CD14-positive monocyte (primary cell): ENCODE results near the gene CPT1A. TPM values are rescaled to one million over a fixed set of nuclear protein-coding genes. Genes with fewer than 3 reads are reported as not detected.

ENCODE experiments used
- DNase-seq, 3 donors: peaks; one replicate each; pipeline ENCODE4 v3.0.0-alpha.2; 2011 to 2022
- H2AFZ ChIP-seq: 2 replicates; pipeline ENCODE4 v1.6.0; 2012; ENCODE audit warnings: mild to moderate bottlenecking, low read depth, low read length, inconsistent platforms; ENCODE audit not compliant: insufficient read depth, poor library complexity, severe bottlenecking
- H3K27ac ChIP-seq, 2 donors: 1 replicate in 1 of 2; 2 replicates in 1 of 2; pipeline ENCODE4 v1.5.1; 2012 to 2013; ENCODE audit warnings: low read length in 2 of 2, control low read depth in 1 of 2, inconsistent platforms in 1 of 2, low read depth in 1 of 2, mild to moderate bottlenecking in 1 of 2
- H3K27me3 ChIP-seq, 2 donors: one replicate each; pipeline versions ENCODE4 v1.6.0 to v1.6.1; 2011 to 2013; ENCODE audit warnings: low read length in 2 of 2; ENCODE audit not compliant: control insufficient read depth in 2 of 2, insufficient read depth in 2 of 2
- H3K36me3 ChIP-seq, 2 donors: replicated peaks in 1 of 2; 1 replicate in 1 of 2; 2 replicates in 1 of 2; pipeline versions ENCODE4 v1.5.1 to v1.6.1; 2012 to 2013; ENCODE audit warnings: low read length in 2 of 2, control low read depth in 1 of 2, inconsistent platforms in 1 of 2, mild to moderate bottlenecking in 1 of 2; ENCODE audit not compliant: insufficient read depth in 2 of 2, control insufficient read depth in 1 of 2
- H3K4me1 ChIP-seq, 2 donors: 1 replicate in 1 of 2; 2 replicates in 1 of 2; pipeline versions ENCODE4 v1.5.1 to v1.6.1; 2012 to 2013; ENCODE audit warnings: low read length in 2 of 2, control low read depth in 1 of 2, inconsistent platforms in 1 of 2, mild to moderate bottlenecking in 1 of 2, moderate library complexity in 1 of 2; ENCODE audit not compliant: insufficient read depth in 2 of 2, control insufficient read depth in 1 of 2
- H3K4me2 ChIP-seq: replicated peaks from 2 replicates; pipeline ENCODE3; 2012; ENCODE audit warnings: low read length, moderate library complexity, mild to moderate bottlenecking; ENCODE audit not compliant: poor library complexity, severe bottlenecking; ENCODE audit errors: extremely low read depth
- H3K4me3 ChIP-seq, 3 experiments: fragments of 200-600 bp in 1 of 3; sonication (generic) in 1 of 3; replicated peaks in 1 of 3; 1 replicate in 2 of 3; 2 replicates in 1 of 3; pipeline ENCODE4 v1.5.1; 2011 to 2013; ENCODE audit warnings: low read length in 3 of 3, mild to moderate bottlenecking in 3 of 3, control low read depth in 2 of 3, low read depth in 2 of 3, inconsistent platforms in 1 of 3, moderate library complexity in 1 of 3
- H3K79me2 ChIP-seq: 2 replicates; pipeline ENCODE4 v1.6.0; 2012; ENCODE audit warnings: mild to moderate bottlenecking, control low read depth, inconsistent platforms, low read length, moderate library complexity; ENCODE audit not compliant: insufficient read depth
- H3K9ac ChIP-seq: 2 replicates; pipeline ENCODE4 v1.6.0; 2017; ENCODE audit warnings: low read length, mild to moderate bottlenecking; ENCODE audit not compliant: insufficient read depth, poor library complexity, severe bottlenecking
- H3K9me3 ChIP-seq, 2 donors: replicated peaks in 1 of 2; 1 replicate in 1 of 2; 2 replicates in 1 of 2; pipeline versions ENCODE4 v1.5.1 to v1.6.1; 2012 to 2013; ENCODE audit warnings: low read length in 2 of 2, control low read depth in 1 of 2; ENCODE audit not compliant: control insufficient read depth in 1 of 2, insufficient read depth in 1 of 2
- H4K20me1 ChIP-seq: 2 replicates; pipeline ENCODE4 v1.6.0; 2012; ENCODE audit warnings: mild to moderate bottlenecking, low read length, control low read depth, moderate library complexity; ENCODE audit not compliant: insufficient read depth
- H3K27ac Mint-ChIP-seq, 7 donors: one replicate each; pipeline ENCODE4 v1.8.0; 2020; ENCODE audit warnings: mild to moderate bottlenecking in 7 of 7, mixed read lengths in 7 of 7, moderate library complexity in 6 of 7, inconsistent platforms in 2 of 7
- H3K27me3 Mint-ChIP-seq, 3 donors: one replicate each; pipeline ENCODE4 v1.8.0; 2021 to 2022; ENCODE audit warnings: low read depth in 3 of 3, mild to moderate bottlenecking in 3 of 3, mixed read lengths in 3 of 3, moderate library complexity in 3 of 3, inconsistent platforms in 1 of 3
- H3K36me3 Mint-ChIP-seq, 2 donors: one replicate each; pipeline ENCODE4 v1.8.0; 2020; ENCODE audit warnings: mixed read lengths in 2 of 2, inconsistent platforms in 1 of 2, mild to moderate bottlenecking in 1 of 2
- H3K4me1 Mint-ChIP-seq: one replicate; pipeline ENCODE4 v1.8.0; 2020; ENCODE audit warnings: mild to moderate bottlenecking, mixed read lengths
- H3K4me3 Mint-ChIP-seq, 2 donors: one replicate each; pipeline ENCODE4 v1.8.0; 2020; ENCODE audit warnings: mild to moderate bottlenecking in 2 of 2, mixed read lengths in 2 of 2, moderate library complexity in 1 of 2
- H3K9me3 Mint-ChIP-seq, 7 donors: one replicate each; pipeline ENCODE4 v1.8.0; 2020 to 2022; ENCODE audit warnings: mixed read lengths in 7 of 7, mild to moderate bottlenecking in 6 of 7, moderate library complexity in 6 of 7, inconsistent platforms in 2 of 7
- WGBS: methylation state at CpG from one replicate; pipeline ENCODE4 v1.1.5; 2013; ENCODE audit warnings: missing lambda C conversion rate; ENCODE audit not compliant: insufficient coverage; 5-methylcytosine and 5-hydroxymethylcytosine counted together
- intact Hi-C, 2 donors: fragments of 100-400 bp; cut with micrococcal nuclease; formaldehyde crosslinking; loops; one replicate each; pipeline versions ENCODE4 v1.15.0 to v1.15.1; 2023
- polyA plus RNA-seq, 3 donors: library from polyadenylated mRNA; depleted of rRNA in 1 of 3; unstranded in 2 of 3; stranded (reverse) in 1 of 3; fragments of 300-500 nt in 2 of 3; fragments of >200 nt in 1 of 3; fragmentation: Illumina TruSeq in 2 of 3; gene quantifications; 1 replicate in 2 of 3; 2 replicates in 1 of 3; pipeline ENCODE4 v1.2.3, GENCODE V29; 2012 to 2021
- TF ChIP-seq, protein P1 (sequence below): fragments of 200-600 bp; IDR thresholded peaks from one replicate; pipeline ENCODE4 v1.8.0; 2022; ENCODE audit warnings: antibody characterized with exemption, mild to moderate bottlenecking

The CPT1A gene
- polyA plus RNA-seq, 3 donors: 5.6 to 42.5 (median 7.0) TPM

- H3K9me3 Mint-ChIP-seq: peaks cover 0 to 2% (median 0%) of the 10 kb centered on the region in 7 donors
- Histone ChIP-seq H3K36me3 (peaks cover 82 to 97% of the 10 kb centered on the region in 2 donors), H3K4me3 (no peak overlapping the region), H3K9me3 (no peaks in the 10 kb centered on the region), H3K9ac (no peak overlapping the region), H3K4me1 (no peaks in the 10 kb centered on the region), H3K4me2 (no peak overlapping the region), H3K27ac (no peak overlapping the region), H4K20me1 (peaks cover 43% of the 10 kb centered on the region), H2AFZ (no peak overlapping the region), H3K27me3 (no peaks in the 10 kb centered on the region), H3K79me2 (peaks cover 21% of the 10 kb centered on the region)
- peaks cover 0 to 3% (median 0%) of the 10 kb centered on the region in 3 donors for H3K27me3 Mint-ChIP-seq
- no peak for DNase-seq
- H3K4me1 Mint-ChIP-seq: no peaks in the 10 kb centered on the region
- no CpG with 5 or more reads among the region's 2 CpGs for WGBS
- H3K36me3 Mint-ChIP-seq: peaks cover 66 to 91% of the 10 kb centered on the region in 2 donors
- no peak overlapping the region for H3K4me3 Mint-ChIP-seq
- intact Hi-C loops: no loop called here
- no peak overlapping the region for H3K27ac Mint-ChIP-seq
- TF ChIP-seq, protein P1, sequence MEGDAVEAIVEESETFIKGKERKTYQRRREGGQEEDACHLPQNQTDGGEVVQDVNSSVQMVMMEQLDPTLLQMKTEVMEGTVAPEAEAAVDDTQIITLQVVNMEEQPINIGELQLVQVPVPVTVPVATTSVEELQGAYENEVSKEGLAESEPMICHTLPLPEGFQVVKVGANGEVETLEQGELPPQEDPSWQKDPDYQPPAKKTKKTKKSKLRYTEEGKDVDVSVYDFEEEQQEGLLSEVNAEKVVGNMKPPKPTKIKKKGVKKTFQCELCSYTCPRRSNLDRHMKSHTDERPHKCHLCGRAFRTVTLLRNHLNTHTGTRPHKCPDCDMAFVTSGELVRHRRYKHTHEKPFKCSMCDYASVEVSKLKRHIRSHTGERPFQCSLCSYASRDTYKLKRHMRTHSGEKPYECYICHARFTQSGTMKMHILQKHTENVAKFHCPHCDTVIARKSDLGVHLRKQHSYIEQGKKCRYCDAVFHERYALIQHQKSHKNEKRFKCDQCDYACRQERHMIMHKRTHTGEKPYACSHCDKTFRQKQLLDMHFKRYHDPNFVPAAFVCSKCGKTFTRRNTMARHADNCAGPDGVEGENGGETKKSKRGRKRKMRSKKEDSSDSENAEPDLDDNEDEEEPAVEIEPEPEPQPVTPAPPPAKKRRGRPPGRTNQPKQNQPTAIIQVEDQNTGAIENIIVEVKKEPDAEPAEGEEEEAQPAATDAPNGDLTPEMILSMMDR: no peak
Measured at GRCh38 chr11:68808787-68809186, 32.9 kb downstream of the CPT1A start.

- Histone ChIP-seq H2AFZ (no peak overlapping the region), H3K79me2 (peaks cover 12% of the 10 kb centered on the region), H4K20me1 (peaks cover 30% of the 10 kb centered on the region), H3K9ac (no peak overlapping the region), H3K27ac (no peak overlapping the region), H3K4me1 (no peaks in the 10 kb centered on the region), H3K4me3 (no peak overlapping the region), H3K27me3 (no peaks in the 10 kb centered on the region), H3K36me3 (peaks cover 74 to 96% of the 10 kb centered on the region in 2 donors), H3K4me2 (no peak overlapping the region), H3K9me3 (no peaks in the 10 kb centered on the region)
- Mint-ChIP-seq H3K27ac (peak overlapping the region in 4 of 7 donors; percentile 36 to 64 (median 38)), H3K9me3 (peaks cover 0 to 2% (median 0%) of the 10 kb centered on the region in 7 donors), H3K27me3 (peaks cover 0 to 3% (median 0%) of the 10 kb centered on the region in 3 donors), H3K36me3 (peaks cover 64 to 89% of the 10 kb centered on the region in 2 donors), H3K4me1 (no peaks in the 10 kb centered on the region), H3K4me3 (no peak overlapping the region)
- WGBS: 97% methylated on average over 21 of the region's 23 CpGs
- intact Hi-C loops: no loop called here
- TF ChIP-seq, protein P1: no peak
- DNase-seq: no peak
Measured at GRCh38 chr11:68806931-68807844, 34.5 kb downstream of the CPT1A start.
